Activated CD4-positive, alpha-beta T cell treated with anti-CD3 and anti-CD28 coated beads, Interleukin-2, amount 50 U/mL, for 4 hours (primary cell): ENCODE measurements around the gene CASK.

ENCODE experiments used
- DNase-seq, 2 experiments: peaks; one replicate each; pipeline ENCODE4 v3.0.0-alpha.2; 2020

The CASK gene

DNA sequence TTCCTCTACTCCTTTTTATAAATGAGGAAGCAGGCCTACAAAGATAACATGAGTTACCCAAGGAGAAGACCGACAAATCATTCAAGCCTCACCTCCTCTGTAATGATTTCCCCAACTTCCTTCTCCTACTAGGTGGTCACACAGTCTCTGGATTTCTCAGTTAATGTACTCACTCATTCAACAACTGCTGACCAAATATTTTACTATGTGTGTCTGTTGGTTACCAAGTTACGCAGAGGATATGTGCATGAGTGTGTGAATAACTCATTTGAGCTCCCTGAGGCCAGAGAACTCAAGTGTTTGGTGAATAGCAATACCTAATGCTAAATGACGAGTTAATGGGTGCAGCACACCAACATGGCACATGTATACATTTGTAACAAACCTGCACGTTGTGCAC lies 10.4 kb downstream of the CASK start:
- DNase-seq: no peak

DNA sequence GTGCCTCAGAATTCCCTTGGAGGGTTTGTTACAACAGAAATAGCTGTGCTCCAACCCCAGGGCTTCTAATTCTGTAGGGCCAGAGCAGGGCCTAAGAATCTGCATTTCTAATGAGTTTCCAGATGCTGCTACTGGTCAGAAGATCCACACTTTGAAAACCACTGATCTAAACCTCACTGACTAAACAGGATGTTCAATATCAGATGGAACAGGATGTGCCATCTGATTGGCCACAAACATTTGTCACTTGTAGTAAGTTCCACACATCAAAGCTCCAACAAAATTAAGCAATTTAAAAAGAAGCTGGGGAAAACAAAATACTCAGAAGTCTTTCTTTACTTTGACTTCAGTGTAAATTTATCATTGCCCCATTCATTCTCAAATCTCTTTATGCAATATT lies 14.3 kb downstream of the CASK start:
- DNase-seq: no peak

DNA sequence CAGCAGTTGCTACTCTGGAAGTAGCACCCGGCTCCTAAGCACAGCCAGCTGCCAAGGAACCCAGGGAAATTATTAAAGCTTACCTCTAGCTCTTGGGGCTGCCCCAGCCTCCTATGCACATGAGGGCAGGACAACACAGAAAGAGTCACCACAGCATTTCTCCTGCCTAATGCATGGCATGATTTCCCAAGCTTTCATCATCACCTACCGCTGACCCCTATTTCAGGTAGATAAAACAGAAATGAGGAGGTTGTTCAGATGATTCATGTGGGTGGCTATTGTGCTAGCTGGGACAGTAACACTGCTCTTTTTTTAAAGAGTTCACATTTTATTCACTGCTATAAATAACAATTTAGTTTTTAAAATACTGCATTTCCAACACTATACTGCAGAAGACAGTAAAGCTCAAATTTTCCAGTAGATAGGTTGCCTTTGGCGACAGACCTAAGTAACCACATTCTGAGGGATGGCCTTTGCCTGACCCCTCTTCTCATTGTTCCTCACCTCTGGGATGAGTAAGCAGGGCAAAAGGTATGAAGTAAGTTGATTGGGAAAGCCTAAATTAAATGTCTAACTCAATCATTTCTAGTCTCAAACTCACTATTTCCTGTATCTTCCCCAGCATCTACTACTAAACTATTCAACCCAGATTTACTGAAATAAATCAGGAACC lies 16.7 kb downstream of the CASK start:
- DNase-seq: no peak

DNA sequence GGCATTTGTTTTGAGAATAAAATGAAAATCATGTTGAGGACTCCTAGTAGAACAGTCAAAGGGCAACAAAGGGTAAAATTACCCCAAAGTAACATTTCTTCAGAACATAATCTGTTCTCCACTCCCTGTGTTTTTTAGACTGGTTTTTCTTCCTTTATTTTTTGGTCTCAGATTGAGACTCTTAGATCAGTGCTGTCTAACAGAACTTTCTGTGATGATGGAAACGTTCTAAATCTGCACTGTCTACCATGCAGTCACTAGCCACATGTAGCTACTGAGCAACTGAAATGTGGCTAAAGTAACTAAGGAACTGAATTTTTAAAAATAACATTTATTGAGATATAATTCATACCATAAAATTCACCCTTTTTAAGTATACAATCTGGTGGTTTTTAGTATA lies 19.8 kb downstream of the CASK start:
- DNase-seq: no peak

DNA sequence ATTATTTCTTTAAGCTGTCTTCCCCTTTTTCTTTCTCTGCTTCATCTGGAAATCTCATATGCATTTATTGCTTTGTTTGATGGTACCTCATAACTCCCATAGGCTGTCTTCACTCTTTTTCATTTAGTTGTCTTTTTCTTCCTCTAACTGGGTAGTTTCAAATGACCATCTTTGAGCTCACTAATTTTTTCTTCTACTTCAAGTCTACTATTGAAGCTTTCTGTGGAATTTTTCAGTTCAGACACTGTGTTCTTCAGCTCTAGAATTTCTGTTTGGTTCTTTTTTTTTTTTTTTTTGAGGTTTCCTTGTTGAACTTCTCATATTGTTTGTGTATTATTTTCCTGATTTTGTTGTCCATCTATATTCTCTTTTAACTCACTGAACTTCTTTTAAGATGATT lies 23.0 kb downstream of the CASK start:
- DNase-seq: no peak

DNA sequence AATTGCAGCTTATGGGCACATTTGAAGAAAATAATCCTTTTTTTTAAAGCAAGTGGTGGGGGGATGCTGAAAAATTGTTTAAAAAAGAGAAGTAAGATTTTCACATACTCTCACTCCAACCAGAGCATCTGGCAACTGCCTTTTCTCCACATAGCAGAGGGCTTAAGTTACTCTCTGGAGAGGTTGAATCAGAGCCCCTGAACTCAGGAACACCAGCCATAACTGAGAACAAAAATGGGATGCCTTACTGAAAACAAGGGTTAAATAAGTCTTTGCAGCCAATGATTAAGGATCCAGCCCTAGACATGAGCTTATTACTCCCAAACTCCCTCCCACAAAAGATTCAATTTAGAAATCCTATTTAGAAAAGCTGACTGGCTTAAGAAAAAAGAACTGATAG lies 27.5 kb downstream of the CASK start:
- DNase-seq: no peak

DNA sequence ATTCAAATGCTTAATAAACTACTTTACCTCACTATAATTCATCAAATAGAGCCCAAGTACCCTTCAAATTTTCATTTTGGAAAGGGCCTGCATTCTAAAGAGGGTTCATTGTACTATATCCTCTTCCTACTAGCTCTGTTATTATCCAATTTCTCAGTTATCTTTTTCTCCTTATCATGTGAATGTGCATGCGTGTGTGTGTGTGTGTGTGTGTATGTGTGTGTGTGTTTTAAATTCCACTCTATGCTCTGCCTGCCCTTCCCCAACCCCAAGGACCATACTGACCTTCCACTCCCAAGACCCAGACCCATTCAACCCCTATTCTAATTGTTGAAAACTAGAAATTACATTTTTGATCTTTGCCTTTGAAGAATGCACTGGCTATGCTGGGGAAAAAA lies 33.3 kb downstream of the CASK start:
- no peak for DNase-seq

DNA sequence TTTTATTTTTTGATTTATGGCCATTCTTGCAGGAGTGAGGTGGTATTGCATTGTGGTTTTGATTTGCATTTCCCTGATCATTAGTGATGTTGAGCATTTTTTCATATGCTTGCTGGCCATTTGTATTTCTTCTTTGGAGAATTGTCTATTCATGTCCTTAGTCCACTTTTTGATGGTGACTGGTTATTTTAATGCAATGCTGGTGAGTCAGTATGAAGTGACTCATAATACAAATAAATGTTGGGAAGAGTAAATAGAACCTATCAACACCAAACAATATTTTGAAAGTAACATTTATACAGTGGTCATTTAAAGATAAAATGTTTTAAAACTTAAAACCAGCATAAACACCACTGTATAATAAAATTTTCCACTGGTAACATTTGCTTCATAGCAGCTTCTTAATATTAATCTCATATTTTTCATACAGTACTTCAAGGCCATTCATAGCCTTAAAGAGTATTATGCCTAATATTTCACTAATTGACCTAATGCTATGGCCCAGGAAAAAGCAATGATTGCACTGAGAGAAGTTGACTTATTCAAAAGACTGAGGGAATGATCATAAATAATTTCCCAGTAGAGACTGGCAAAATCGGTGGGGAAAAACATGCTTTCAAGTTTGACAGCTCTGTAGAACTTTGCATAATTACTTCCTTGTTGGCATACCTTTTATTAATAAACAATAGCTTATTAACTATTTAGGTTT lies 33.9 kb downstream of the CASK start:
- no peak for DNase-seq

DNA sequence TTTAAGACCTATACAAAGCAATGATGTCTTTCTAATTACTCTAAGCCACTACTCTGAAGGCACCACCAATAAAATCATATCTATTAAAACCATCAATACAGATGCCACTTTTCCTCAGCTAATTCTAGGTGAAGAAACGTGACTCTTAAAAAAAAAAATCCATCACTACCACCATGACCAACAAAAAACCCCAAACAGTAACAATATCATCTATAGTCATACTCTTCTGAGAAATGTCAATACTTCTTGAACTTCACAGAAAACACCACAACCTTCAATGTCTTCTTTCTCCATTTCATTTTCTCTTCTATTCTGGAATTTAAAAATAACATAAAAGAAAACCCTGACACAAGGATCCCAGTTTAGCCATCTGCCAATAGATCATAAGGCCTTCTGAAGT lies 35.7 kb downstream of the CASK start:
- DNase-seq: no peak

DNA sequence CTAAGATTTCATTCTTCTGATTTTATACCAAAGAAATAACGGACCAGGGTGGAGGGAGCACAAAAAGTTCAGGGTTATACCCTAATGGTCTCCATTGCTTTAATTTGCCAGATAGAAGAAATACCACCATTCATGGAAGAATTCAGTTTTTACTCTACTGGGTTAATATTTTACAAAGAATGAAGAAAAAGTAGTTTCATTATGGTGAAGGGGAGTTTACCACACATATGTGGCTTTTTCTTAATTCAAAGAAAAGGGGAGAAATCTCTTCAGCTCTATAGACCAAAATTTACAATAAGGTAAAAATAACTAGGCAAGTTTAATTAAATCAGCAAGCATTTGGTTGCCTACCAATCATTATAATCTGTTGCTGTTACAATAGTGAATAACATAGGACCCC lies 37.6 kb downstream of the CASK start:
- no peak for DNase-seq

DNA sequence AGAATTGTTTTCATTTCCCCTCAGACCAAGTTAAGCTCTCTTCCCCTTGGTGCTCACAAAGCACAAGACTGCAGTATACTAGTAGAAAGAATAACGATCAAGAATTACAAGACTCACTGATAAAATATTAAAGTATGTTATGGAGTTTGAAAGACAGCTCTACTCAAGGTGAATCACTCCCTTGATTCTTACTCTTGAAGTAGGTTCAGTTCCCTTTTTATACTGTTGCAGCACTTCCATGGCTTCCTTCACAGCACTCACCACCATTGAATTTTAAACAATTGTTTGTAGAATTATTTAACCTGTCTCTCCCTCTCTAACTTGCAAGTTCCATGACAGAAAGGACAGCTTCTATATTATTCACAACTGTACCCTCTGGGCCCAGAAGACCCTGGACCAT lies 42.2 kb downstream of the CASK start:
- DNase-seq: no peak

DNA sequence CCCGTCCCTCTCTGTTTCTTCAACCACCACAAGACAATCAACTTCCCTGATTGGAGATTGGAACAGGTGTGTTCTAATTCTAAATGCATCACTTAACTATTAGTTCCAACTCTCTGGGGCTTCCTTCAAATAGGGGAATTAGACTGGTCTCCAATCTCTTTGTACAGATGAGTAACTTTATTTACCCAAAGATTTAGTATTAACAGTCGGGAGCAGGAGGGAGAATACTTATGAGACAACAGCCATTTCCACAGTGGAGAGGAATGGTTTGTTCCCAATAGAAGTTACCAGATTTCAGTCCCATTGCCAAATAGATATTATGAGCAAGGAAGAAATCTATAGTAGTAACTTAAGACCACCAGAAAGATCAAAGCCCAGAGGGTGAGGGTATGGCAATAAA lies 46.2 kb downstream of the CASK start:
- no peak for DNase-seq

DNA sequence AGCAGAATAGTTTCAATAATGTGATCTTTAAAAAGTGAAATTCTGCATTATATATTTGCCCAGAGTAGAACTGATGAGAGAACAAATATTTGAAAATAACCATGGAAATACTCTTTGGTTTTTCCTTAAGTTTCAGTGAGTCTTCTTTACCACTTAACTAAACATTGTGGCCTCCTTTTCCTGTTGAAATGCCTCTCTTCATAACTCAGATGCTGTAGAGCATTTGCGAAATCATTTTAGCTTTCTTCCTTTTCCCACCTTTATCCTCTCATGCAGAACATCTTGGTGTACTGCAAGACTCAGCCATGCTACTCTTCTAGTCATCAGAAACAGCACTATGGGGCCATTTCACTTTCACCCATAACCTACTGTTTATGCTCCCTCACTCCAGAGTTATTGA lies 48.2 kb downstream of the CASK start:
- no peak for DNase-seq

DNA sequence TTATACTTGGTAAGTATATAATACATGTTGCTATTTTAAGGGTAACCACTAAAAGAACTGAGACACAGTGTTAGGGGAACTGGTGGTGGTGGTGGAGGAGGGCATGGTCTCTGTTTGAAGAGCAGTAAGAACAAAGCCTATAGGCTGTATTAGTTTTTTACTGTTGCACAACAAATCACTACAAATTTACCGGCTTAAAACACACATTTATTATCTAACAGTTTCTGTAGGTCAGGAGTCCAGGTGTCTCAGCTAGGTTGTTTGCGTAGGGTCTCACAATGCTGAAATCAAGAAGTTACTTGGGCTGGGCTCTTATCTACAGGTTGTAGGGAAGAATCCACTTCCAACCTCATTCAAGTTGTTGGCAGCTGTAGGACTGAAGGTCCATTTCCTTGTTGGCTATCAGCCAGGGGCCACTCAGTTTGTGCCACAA lies 52.6 kb downstream of the CASK start:
- no peak for DNase-seq

DNA sequence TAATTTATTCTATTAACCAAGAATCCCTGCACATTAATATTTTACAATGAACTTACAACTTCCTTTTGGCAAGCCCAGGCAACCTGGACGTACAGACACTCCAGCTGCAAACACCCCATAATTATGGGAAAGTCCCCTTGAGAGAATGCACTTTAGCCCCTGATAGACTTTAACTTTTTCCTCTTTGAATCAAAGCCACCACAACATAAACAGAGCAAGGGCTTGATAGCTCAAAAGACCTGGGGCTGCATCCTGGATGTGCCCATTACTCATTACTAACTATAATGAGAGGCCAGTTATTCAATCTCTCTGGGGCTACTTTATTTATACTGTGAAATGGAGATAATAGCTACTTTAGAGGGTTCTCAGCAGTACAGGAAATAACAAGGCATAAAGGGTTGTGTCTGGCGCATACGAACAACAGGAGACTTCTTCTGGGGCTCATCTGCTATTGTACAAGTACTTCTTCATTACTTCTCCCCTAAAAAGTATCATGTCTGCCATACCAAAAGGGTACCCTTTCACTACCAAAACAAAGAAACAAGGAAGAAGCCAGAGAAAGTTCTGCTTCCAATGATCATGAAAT lies 54.9 kb downstream of the CASK start:
- no peak for DNase-seq

DNA sequence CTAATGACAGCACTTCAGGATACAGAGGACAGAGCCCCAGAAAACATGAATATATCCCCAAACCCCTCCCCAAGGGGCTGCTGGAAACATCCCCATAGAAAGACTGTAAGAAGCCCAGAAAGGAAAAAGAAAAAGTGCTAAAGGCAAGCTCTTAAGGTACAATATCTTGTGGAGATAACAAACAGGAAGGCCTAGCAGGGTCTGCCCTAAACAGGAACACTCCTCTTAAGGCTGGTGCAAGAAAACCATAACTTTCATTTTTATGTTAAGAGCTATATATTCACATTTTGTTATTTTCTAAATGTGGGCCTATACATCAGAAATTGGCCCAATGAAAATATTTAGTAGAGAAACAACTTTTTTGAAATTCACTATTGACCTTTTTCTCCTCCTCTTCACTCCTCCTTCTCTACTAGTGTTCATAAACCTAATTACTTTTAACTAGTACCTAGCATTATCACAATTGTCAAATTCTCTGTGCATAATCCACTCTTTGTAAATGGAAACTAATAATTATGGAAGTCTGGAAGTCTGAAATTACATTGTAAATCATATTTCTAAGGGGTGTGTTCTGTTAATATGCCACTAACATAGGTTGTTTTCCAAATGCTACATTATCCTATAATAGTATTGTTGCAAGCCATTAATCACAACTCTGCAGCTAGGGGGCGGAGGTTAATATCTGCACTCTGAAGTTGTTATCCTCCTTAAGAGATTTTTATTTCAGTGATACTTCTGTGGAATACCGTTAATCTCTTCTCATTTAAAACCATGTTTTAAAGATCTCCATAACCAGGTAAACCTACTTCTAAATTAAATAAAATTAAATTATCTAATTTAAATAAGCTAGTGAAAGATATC lies 59.8 kb downstream of the CASK start:
- DNase-seq: no peak

DNA sequence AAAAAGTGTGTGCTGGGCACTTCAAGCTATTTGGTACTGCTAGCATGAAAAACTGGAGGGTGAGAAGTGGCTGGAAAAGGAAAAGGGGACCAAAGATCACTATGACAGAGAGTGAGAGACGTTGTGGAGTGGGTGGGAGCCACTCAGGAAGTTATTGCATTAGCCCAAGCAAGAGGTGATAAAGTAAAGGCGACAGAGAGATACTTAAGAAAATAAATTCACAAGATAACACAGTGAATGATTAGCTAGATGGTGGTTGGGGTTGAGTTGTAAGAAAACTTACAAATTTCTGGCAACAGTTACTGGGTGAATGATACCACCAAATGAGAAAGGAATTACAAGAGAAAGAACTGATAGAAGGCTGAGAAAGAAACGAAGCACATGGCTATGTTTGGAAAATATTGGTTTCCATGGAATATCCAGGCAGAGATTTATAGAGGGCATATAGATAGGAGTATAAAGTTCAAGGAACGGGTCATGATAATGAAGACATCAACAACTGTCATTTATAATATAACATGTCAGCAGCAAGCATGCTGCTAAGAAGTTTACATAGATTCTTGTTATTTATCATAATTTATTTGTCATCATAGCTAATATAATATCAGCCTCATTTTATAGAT lies 60.7 kb downstream of the CASK start:
- no peak for DNase-seq

DNA sequence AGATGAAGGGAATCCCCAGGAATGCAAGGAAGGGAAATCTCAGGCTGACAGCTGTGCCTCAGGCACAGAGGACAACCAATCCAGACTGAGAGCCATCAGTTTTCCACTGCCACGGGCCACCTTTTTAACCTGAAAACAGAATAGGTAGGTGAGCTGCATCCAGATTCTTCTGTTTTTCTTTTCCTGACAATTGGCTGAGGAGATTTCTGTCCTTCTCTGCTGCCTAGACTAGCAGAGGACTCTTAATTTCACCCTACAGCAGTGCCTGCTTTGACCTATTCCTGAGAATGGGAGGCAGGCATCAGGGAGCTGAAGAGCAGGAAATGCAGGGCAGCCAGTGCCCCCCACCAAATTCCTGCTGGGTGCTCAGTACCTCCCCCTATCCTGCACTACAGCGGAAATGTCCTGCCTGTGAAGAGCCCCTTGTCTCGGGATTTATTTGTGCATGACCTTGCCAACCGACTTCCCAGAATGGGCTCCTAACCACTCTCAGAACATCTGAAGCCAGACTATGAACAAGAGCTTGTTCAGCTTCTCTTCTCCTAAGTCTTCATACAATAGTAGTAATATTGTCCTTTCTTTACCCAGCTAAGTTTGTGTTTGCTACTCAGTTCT lies 65.1 kb downstream of the CASK start:
- DNase-seq: no peak

DNA sequence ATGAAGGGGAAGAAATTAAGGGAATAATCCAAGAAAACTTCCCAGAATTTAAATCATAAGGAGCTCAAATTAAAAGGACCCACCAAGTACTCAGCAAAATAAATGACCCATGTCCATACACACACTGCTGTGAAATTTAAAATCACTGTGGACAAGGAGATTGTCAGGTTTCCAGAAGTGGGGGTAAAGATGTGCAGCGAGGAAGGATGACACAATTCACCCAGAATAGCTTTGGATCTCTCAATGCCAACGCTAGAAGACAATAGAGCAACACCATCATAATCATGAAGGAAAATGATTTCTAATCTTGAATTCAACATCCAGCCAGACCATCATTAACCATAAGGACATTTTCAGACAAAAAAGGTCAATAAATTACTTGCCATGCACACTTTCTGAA lies 65.7 kb downstream of the CASK start:
- DNase-seq: no peak

DNA sequence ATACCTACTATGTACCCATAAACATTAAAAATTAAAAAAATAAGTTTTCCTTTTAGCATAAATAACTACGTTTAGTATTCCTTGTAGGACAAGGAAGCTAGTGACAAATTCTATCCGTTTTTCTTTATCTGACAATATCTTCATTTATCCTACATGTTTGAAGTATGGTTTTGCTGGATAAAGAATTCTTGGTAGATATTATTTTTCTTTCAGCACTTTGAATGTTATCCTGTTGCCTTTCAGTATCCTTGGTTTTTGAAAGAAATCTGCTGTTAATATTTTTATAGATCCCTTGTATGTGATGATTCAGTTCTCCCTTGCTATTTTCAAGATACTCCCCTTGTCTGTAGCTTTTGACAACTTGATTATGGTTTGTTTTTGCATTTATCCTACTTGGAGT lies 76.6 kb downstream of the CASK start:
- no peak for DNase-seq

DNA sequence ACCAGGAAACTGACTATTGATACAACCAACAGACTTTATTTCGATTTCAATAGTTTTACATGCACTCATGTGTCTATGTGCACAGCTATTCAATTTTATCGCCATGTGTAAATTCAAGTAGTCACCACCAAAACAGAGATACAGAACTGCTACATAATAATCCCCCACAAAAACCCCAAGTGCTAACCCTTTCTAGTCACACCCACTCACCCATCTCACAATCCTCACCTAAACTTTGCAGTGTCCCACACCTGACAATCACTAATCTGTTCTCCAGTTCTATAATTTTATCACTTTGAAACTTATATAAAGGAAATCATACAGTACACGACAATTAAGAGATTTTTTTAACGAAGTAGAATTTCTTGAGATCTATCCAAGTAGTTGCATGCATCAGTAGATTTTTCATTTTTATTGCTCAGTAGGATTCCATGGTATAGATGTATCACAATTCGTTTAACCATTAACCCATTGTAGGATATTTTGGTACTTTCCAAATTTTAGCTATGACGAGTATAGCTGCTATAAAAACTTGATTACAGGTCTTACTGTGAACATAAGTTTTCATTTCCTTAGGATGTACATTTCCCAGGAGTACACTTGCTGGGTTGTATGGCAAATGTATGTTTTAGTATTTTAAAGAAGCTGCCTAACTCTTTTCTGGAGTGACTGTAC lies 85.9 kb downstream of the CASK start:
- no peak for DNase-seq

DNA sequence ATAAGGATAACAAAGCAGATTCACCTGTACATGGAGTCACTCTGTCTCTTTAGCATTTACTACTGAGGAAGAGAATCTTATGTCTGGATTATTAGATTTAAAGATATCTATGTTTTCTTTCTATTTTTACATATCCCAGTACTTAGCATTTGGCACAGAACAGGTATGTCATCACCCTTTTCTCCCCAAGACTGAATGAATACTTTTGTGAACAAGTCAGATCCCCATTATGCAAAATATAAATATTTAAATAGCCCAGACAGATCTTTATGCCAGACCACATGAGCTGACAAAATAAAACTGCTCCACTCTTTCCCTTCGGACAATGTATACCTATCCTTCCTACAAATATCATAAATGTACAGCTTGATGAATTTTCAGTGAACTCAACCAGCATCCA lies 94.5 kb downstream of the CASK start:
- DNase-seq: no peak
